Muscle layer of duodenum (tissue), 2 donors: ENCODE measurements around the gene CLN6.
"Not testable (repeated sequence)": the region's sequence is repeated elsewhere in the genome, so short reads cannot be mapped to it uniquely, and the experiment has no call there.

Source experiments
- H3K27ac ChIP-seq: one replicate; pipeline ENCODE4 v1.7.0; 2013; ENCODE audit warnings: mild to moderate bottlenecking, low read length
- H3K27me3 ChIP-seq: one replicate; pipeline ENCODE4 v1.7.0; 2013; ENCODE audit warnings: low read depth, mild to moderate bottlenecking, control low read depth, low read length
- H3K36me3 ChIP-seq, 2 donors: one replicate each; pipeline ENCODE4 v1.7.0; 2013; ENCODE audit warnings: low read length in 2 of 2, control low read depth in 1 of 2, mild to moderate bottlenecking in 1 of 2; ENCODE audit not compliant: insufficient read depth in 2 of 2, control insufficient read depth in 1 of 2
- H3K4me1 ChIP-seq, 2 donors: one replicate each; pipeline ENCODE4 v1.7.0; 2013; ENCODE audit warnings: low read length in 2 of 2, mild to moderate bottlenecking in 2 of 2, control low read depth in 1 of 2, moderate library complexity in 1 of 2; ENCODE audit not compliant: insufficient read depth in 2 of 2, control insufficient read depth in 1 of 2
- H3K4me3 ChIP-seq, 2 donors: one replicate each; pipeline ENCODE4 v1.7.0; 2013; ENCODE audit warnings: low read length in 2 of 2, low read depth in 1 of 2, mild to moderate bottlenecking in 1 of 2
- H3K9me3 ChIP-seq, 2 donors: one replicate each; pipeline ENCODE4 v1.7.0; 2013; ENCODE audit warnings: low read length in 2 of 2, control low read depth in 1 of 2, mild to moderate bottlenecking in 1 of 2; ENCODE audit not compliant: control insufficient read depth in 1 of 2
- donor health status: healthy.

Gene CLN6

GRCh38 chr15:68183616-68184315 lies 45.8 kb downstream of the CLN6 start:
- Histone ChIP-seq H3K27me3 (no peaks in the 10 kb centered on the region), H3K4me3 (no peak overlapping the region), H3K36me3 (peaks cover 27 to 40% of the 10 kb centered on the region in 2 donors), H3K4me1 (peaks cover 14 to 17% of the 10 kb centered on the region in 2 donors), H3K27ac (no peak overlapping the region), H3K9me3 (no peaks in the 10 kb centered on the region)

GRCh38 chr15:68177742-68178141 lies 51.8 kb downstream of the CLN6 start:
- peak overlapping the region; percentile 55 for H3K27ac ChIP-seq

DNA sequence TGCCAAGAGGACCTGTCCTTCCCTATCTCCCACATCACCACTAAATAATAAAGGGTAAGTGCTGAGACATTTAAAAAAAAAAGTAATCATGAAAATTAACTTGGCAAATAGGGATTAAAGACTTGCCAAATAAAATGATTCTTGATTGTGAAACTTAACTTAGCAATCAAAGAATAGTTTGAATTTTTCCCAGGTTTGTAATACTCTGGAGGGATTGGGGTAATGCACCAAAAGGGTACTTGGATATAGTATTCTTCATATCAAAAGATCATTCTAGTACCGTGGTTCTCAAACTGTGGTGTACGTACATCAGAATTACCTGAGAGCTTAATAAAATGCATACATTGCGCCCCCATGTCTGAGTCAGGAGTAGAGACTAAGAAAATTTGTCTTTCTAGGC lies 52.9 kb downstream of the CLN6 start:
- no peaks in the 10 kb centered on the region for H3K27me3 ChIP-seq
- no peaks in the 10 kb centered on the region for H3K9me3 ChIP-seq
- H3K27ac ChIP-seq, result no peak overlapping the region
- peaks cover 27 to 39% of the 10 kb centered on the region in 2 donors for H3K36me3 ChIP-seq
- H3K4me1 ChIP-seq, result peaks cover 0 to 4% of the 10 kb centered on the region in 2 donors
- no peak overlapping the region for H3K4me3 ChIP-seq

More at GRCh38 chr15:68177742-68178141, 51.8 kb downstream of the CLN6 start:
- H3K36me3 ChIP-seq, result peaks cover 32 to 38% of the 10 kb centered on the region in 2 donors
- H3K9me3 ChIP-seq, result no peaks in the 10 kb centered on the region
- H3K4me1 ChIP-seq, result peaks cover 0 to 4% of the 10 kb centered on the region in 2 donors
- no peak overlapping the region for H3K4me3 ChIP-seq
- H3K27me3 ChIP-seq, result no peaks in the 10 kb centered on the region

GRCh38 chr15:68175526-68175925 lies 54.0 kb downstream of the CLN6 start:
- H3K27me3 ChIP-seq, result no peaks in the 10 kb centered on the region
- peaks cover 0 to 4% of the 10 kb centered on the region in 2 donors for H3K4me1 ChIP-seq
- peaks cover 19 to 31% of the 10 kb centered on the region in 2 donors for H3K36me3 ChIP-seq
- no peaks in the 10 kb centered on the region for H3K9me3 ChIP-seq
- H3K4me3 ChIP-seq, result no peak overlapping the region
- no peak overlapping the region for H3K27ac ChIP-seq

- Histone ChIP-seq H3K4me1 (peaks cover 0 to 4% of the 10 kb centered on the region in 2 donors), H3K4me3 (no peak overlapping the region), H3K9me3 (no peaks in the 10 kb centered on the region), H3K27ac (no peak overlapping the region), H3K27me3 (no peaks in the 10 kb centered on the region), H3K36me3 (peaks cover 25 to 36% of the 10 kb centered on the region in 2 donors)
Observed at GRCh38 chr15:68173119-68173518, 56.4 kb downstream of the CLN6 start.

GRCh38 chr15:68172037-68172436 lies 57.5 kb downstream of the CLN6 start:
- not testable (repeated sequence) for H3K27ac ChIP-seq, H3K4me3 ChIP-seq, H3K27me3 ChIP-seq, H3K9me3 ChIP-seq, H3K4me1 ChIP-seq
- H3K36me3 ChIP-seq, result peaks cover 21 to 30% of the 10 kb centered on the region in 2 donors

DNA sequence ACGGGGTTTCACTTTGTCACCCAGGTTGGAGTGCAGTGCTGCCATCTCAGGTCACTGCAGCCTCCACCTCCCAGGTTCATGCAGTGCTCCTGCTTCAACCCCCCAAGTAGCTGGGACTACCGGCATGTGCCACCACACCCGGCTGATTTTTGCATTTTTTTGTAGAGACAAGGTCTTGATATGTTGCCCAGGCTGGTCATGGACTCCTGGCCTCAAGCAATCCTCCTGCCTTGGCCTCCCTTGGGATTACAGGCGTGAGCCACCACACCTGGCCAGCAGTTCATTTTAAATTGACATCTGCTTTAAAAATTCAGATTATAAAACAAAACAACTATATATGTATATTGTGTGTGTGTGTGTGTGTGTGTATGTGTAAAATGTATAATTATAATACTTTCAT lies 62.7 kb downstream of the CLN6 start:
- Histone ChIP-seq H3K27ac (no peak overlapping the region), H3K9me3 (no peaks in the 10 kb centered on the region), H3K27me3 (no peaks in the 10 kb centered on the region), H3K4me1 (no peaks in the 10 kb centered on the region), H3K4me3 (no peak overlapping the region), H3K36me3 (peaks cover 8 to 21% of the 10 kb centered on the region in 2 donors)

- H3K36me3 ChIP-seq, result peaks cover 5 to 16% of the 10 kb centered on the region in 2 donors
- no peaks in the 10 kb centered on the region for H3K9me3 ChIP-seq
- no peaks in the 10 kb centered on the region for H3K27me3 ChIP-seq
- H3K4me3 ChIP-seq, result no peak overlapping the region
- peaks cover 0 to 4% of the 10 kb centered on the region in 2 donors for H3K4me1 ChIP-seq
- H3K27ac ChIP-seq, result no peak overlapping the region
Observed at GRCh38 chr15:68163191-68163590, 66.3 kb downstream of the CLN6 start.

DNA sequence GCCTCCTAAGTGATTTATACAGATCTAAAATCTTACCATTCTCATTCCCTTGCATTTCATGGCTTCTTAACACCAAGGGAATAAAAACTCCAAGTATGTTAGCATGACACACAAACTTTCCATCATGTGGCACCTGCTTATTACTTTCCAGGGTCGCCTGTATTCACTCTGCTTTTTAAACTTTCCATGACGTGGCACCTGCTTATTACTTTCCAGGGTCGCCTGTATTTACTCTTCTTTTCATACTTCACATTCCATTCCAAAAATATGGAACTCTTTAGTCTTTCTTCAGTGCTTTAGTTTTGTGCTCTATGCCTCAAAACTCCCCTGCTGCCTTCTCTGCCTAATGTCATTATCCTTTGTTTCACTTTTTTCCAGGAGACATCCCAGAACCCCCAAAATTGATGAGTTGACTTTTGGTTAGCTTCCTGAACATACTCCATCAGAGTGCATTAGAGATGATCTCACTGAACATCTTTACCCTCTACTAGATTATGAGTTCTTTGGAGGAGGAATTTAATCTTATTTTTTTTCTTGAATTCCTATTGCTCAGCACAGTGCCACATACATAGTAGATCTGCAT lies 71.4 kb downstream of the CLN6 start:
- H3K9me3 ChIP-seq, result no peaks in the 10 kb centered on the region
- peak overlapping the region; percentile 45 for H3K27ac ChIP-seq
- peaks cover 8 to 13% of the 10 kb centered on the region in 2 donors for H3K36me3 ChIP-seq
- H3K4me1 ChIP-seq, result peaks cover 0 to 13% of the 10 kb centered on the region in 2 donors
- H3K27me3 ChIP-seq, result no peaks in the 10 kb centered on the region
- no peak overlapping the region for H3K4me3 ChIP-seq

- no peak overlapping the region for H3K4me3 ChIP-seq
- H3K36me3 ChIP-seq, result peaks cover 3 to 8% of the 10 kb centered on the region in 2 donors
- no peaks in the 10 kb centered on the region for H3K27me3 ChIP-seq
- H3K9me3 ChIP-seq, result no peaks in the 10 kb centered on the region
- H3K27ac ChIP-seq, result no peak overlapping the region
- H3K4me1 ChIP-seq, result peaks cover 0 to 13% of the 10 kb centered on the region in 2 donors
Observed at GRCh38 chr15:68157074-68157473, 72.5 kb downstream of the CLN6 start.
